DOHH2 (cell line): ENCODE data around the gene LSM14A.

Experiments
- H3F3A ChIP-seq: fragments of 200-600 bp; sonication (generic), shearing (Covaris generic); 2 replicates; pipeline ENCODE4 v1.6.0; 2016; ENCODE audit warnings: antibody characterized with exemption, mild to moderate bottlenecking; ENCODE audit not compliant: control insufficient read depth, insufficient read depth
- H3K27ac ChIP-seq: fragments of 200-600 bp; sonication (generic); 2 replicates; pipeline ENCODE4 v1.5.1; 2014; ENCODE audit warnings: low read depth, mild to moderate bottlenecking, low read length, moderate library complexity
- H3K27me3 ChIP-seq: fragments of 200-600 bp; sonication (generic); 2 replicates; pipeline ENCODE4 v1.6.1; 2014; ENCODE audit warnings: mild to moderate bottlenecking, low read length, mixed read lengths; ENCODE audit not compliant: control insufficient read depth
- H3K36me3 ChIP-seq: fragments of 200-600 bp; sonication (generic); 2 replicates; pipeline ENCODE4 v1.6.1; 2014; ENCODE audit warnings: mild to moderate bottlenecking, low read length, moderate library complexity, mixed read lengths; ENCODE audit not compliant: control insufficient read depth
- H3K4me1 ChIP-seq: fragments of 200-600 bp; sonication (generic); 2 replicates; pipeline ENCODE4 v1.6.1; 2014; ENCODE audit warnings: mild to moderate bottlenecking, low read length, mixed read lengths; ENCODE audit not compliant: control insufficient read depth
- H3K4me2 ChIP-seq: fragments of 200-600 bp; sonication (generic); 2 replicates; pipeline ENCODE4 v1.6.0; 2014; ENCODE audit warnings: mild to moderate bottlenecking, low read length, moderate library complexity
- H3K4me3 ChIP-seq: fragments of 200-600 bp; sonication (generic); 2 replicates; pipeline ENCODE4 v1.5.1; 2014; ENCODE audit warnings: mild to moderate bottlenecking, low read length, mixed read lengths
- H3K79me2 ChIP-seq: fragments of 200-600 bp; sonication (generic); 2 replicates; pipeline ENCODE4 v1.6.1; 2014; ENCODE audit warnings: mild to moderate bottlenecking, low read length, mixed read lengths; ENCODE audit not compliant: control insufficient read depth
- H3K9me2 ChIP-seq: fragments of 200-600 bp; sonication (generic); replicated peaks from 2 replicates; pipeline ENCODE4 v1.6.1; 2014; ENCODE audit warnings: mild to moderate bottlenecking, low read length, mixed read lengths; ENCODE audit not compliant: control insufficient read depth
- H3K9me3 ChIP-seq: fragments of 200-600 bp; sonication (generic); 2 replicates; pipeline ENCODE4 v1.6.1; 2014; ENCODE audit warnings: antibody characterized with exemption, low read length, mixed read lengths; ENCODE audit not compliant: control insufficient read depth, insufficient read depth
- H4K20me1 ChIP-seq: fragments of 200-600 bp; sonication (generic); 2 replicates; pipeline ENCODE4 v1.6.0; 2014; ENCODE audit warnings: low read depth, mild to moderate bottlenecking, antibody characterized with exemption, low read length, moderate library complexity; ENCODE audit not compliant: control insufficient read depth, insufficient read depth
- CTCF ChIP-seq: fragments of 200-600 bp; sonication (generic); IDR thresholded peaks from one replicate; pipeline ENCODE4 v1.5.1; 2014; ENCODE audit warnings: antibody characterized with exemption, mild to moderate bottlenecking, low read depth, low read length; ENCODE audit not compliant: poor library complexity, severe bottlenecking
- EZH2phosphoT487 ChIP-seq: fragments of 200-600 bp; sonication (generic); IDR thresholded peaks from 2 replicates; pipeline ENCODE4 v1.6.1; 2017; ENCODE audit warnings: borderline replicate concordance, mild to moderate bottlenecking, antibody characterized with exemption, low read length, moderate library complexity, mixed read lengths

The LSM14A gene

GRCh38 chr19:34230820-34231219 lies 58.5 kb downstream of the LSM14A start:
- Histone ChIP-seq H4K20me1 (peaks cover 5% of the 10 kb centered on the region; the same call in 1 of the 2 replicates), H3F3A (peaks cover 9% of the 10 kb centered on the region), H3K4me3 (no peak overlapping the region), H3K27ac (no peak overlapping the region), H3K36me3 (peaks cover 51% of the 10 kb centered on the region), H3K27me3 (no peaks in the 10 kb centered on the region), H3K4me1 (no peaks in the 10 kb centered on the region), H3K79me2 (no peaks in the 10 kb centered on the region), H3K9me3 (no peaks in the 10 kb centered on the region), H3K4me2 (no peak overlapping the region), H3K9me2 (no peaks in the 10 kb centered on the region)
- TF ChIP-seq CTCF, result no peak
- no peak for TF ChIP-seq EZH2phosphoT487

GRCh38 chr19:34231439-34231838 lies 59.1 kb downstream of the LSM14A start:
- H3K79me2 ChIP-seq, result no peaks in the 10 kb centered on the region
- H3F3A ChIP-seq, result peaks cover 9% of the 10 kb centered on the region
- H3K4me3 ChIP-seq, result no peak overlapping the region
- peaks cover 5% of the 10 kb centered on the region; the same call in 1 of the 2 replicates for H4K20me1 ChIP-seq
- H3K4me2 ChIP-seq, result no peak overlapping the region
- H3K36me3 ChIP-seq, result peaks cover 45% of the 10 kb centered on the region
- no peak for TF ChIP-seq EZH2phosphoT487
- TF ChIP-seq CTCF, result no peak
- no peaks in the 10 kb centered on the region for H3K9me2 ChIP-seq
- H3K4me1 ChIP-seq, result no peaks in the 10 kb centered on the region
- no peak overlapping the region for H3K27ac ChIP-seq
- H3K9me3 ChIP-seq, result no peaks in the 10 kb centered on the region
- H3K27me3 ChIP-seq, result no peaks in the 10 kb centered on the region

- peaks cover 5% of the 10 kb centered on the region; the same call in 1 of the 2 replicates for H4K20me1 ChIP-seq
- TF ChIP-seq EZH2phosphoT487, result no peak
- no peak for TF ChIP-seq CTCF
These were observed 60.5 kb downstream of the LSM14A start for GRCh38 chr19:34232566-34233481.

More at GRCh38 chr19:34232566-34233481, 60.5 kb downstream of the LSM14A start:
- Histone ChIP-seq H3K9me2 (no peaks in the 10 kb centered on the region), H3K4me3 (no peak overlapping the region), H3K4me2 (no peak overlapping the region), H3F3A (peaks cover 9% of the 10 kb centered on the region), H3K4me1 (no peaks in the 10 kb centered on the region), H3K9me3 (no peaks in the 10 kb centered on the region), H3K36me3 (peaks cover 31% of the 10 kb centered on the region), H3K27me3 (no peaks in the 10 kb centered on the region), H3K79me2 (no peaks in the 10 kb centered on the region), H3K27ac (no peak overlapping the region)
